Neural cell (in vitro differentiated cells): ENCODE measurements around the gene ARHGAP4. TPM values are rescaled to one million over a fixed set of nuclear protein-coding genes. Genes with fewer than 3 reads are reported as not detected.

Source experiments
- H2AFZ ChIP-seq: fragments of 200-600, 300-800 bp; sonication (generic), shearing (Covaris generic); 2 replicates; pipeline ENCODE4 v1.6.0; 2014; ENCODE audit warnings: low read depth, mild to moderate bottlenecking, antibody characterized with exemption, low read length, moderate library complexity
- H3F3A ChIP-seq: fragments of 200-600 bp; shearing (Covaris generic); 2 replicates; pipeline ENCODE4 v1.6.1; 2016; ENCODE audit warnings: mild to moderate bottlenecking, moderate library complexity, mixed read lengths, antibody characterized with exemption, low read length; ENCODE audit not compliant: insufficient read depth, poor library complexity, severe bottlenecking
- H3K27ac ChIP-seq: fragments of 200-600, 300-800 bp; sonication (generic), shearing (Covaris generic); 2 replicates; pipeline ENCODE4 v1.5.1; 2014; ENCODE audit warnings: mild to moderate bottlenecking, low read length, moderate library complexity
- H3K27me3 ChIP-seq: fragments of 300-800, 200-600 bp; sonication (generic), shearing (Covaris generic); 2 replicates; pipeline ENCODE4 v1.6.0; 2014; ENCODE audit warnings: mild to moderate bottlenecking, low read depth, low read length, moderate library complexity; ENCODE audit not compliant: insufficient read depth
- H3K36me3 ChIP-seq: fragments of 300-800, 200-600 bp; sonication (generic), shearing (Covaris generic); 2 replicates; pipeline ENCODE4 v1.5.1; 2014; ENCODE audit warnings: mild to moderate bottlenecking, antibody characterized with exemption, low read length, moderate library complexity; ENCODE audit not compliant: insufficient read depth
- H3K4me2 ChIP-seq: fragments of 300-800, 200-600 bp; sonication (generic), shearing (Covaris generic); 2 replicates; pipeline ENCODE4 v1.6.0; 2014; ENCODE audit warnings: mild to moderate bottlenecking, low read length
- H3K4me3 ChIP-seq: fragments of 300-800, 200-600 bp; sonication (generic), shearing (Covaris generic); 2 replicates; pipeline ENCODE4 v1.5.1; 2014; ENCODE audit warnings: mild to moderate bottlenecking, low read length, moderate library complexity
- H3K79me2 ChIP-seq: fragments of 200-600 bp; shearing (Covaris generic); replicated peaks from 2 replicates; pipeline ENCODE4 v1.6.0; 2014; ENCODE audit warnings: mild to moderate bottlenecking, low read length, moderate library complexity; ENCODE audit not compliant: insufficient read depth
- H3K9ac ChIP-seq: fragments of 300-800, 200-600 bp; sonication (generic), shearing (Covaris generic); 2 replicates; pipeline ENCODE4 v1.6.1; 2016; ENCODE audit warnings: mild to moderate bottlenecking, low read length, mixed read lengths
- H3K9me2 ChIP-seq: fragments of 200-600 bp; shearing (Covaris generic); 2 replicates; pipeline ENCODE4 v1.6.1; 2016; ENCODE audit warnings: mild to moderate bottlenecking, low read length, mixed read lengths; ENCODE audit not compliant: insufficient read depth
- H3K9me3 ChIP-seq: fragments of 200-600, 300-800 bp; sonication (generic), shearing (Covaris generic); 2 replicates; pipeline ENCODE4 v1.6.1; 2016; ENCODE audit warnings: mild to moderate bottlenecking, mixed run types, low read length, moderate library complexity, mixed read lengths
- H4K20me1 ChIP-seq: fragments of 200-600 bp; shearing (Covaris generic); 2 replicates; pipeline ENCODE4 v1.6.1; 2016; ENCODE audit warnings: mild to moderate bottlenecking, mixed run types; ENCODE audit not compliant: insufficient read depth
- CTCF ChIP-seq: fragments of 450-650 bp; IDR thresholded peaks from 2 replicates; pipeline ENCODE4 v1.5.1; 2014; ENCODE audit warnings: antibody characterized with exemption, mild to moderate bottlenecking, moderate library complexity; ENCODE audit not compliant: poor library complexity, severe bottlenecking
- EP300 ChIP-seq: fragments of 450-650 bp; conservative IDR thresholded peaks from 2 replicates; pipeline ENCODE4 v1.6.1; 2014; ENCODE audit warnings: antibody characterized with exemption, mild to moderate bottlenecking, moderate library complexity; ENCODE audit not compliant: poor library complexity, severe bottlenecking
- EZH2 ChIP-seq: fragments of 200-600, 300-800 bp; shearing (Covaris generic), sonication (generic); IDR thresholded peaks from 2 replicates; pipeline ENCODE4 v1.6.1; 2014; ENCODE audit warnings: antibody characterized with exemption, low read length, borderline replicate concordance, mild to moderate bottlenecking; ENCODE audit not compliant: insufficient read depth, poor library complexity, severe bottlenecking
- MXI1 ChIP-seq: fragments of 450-650 bp; conservative IDR thresholded peaks from 2 replicates; pipeline ENCODE4 v1.6.1; 2014; ENCODE audit warnings: antibody characterized with exemption, mild to moderate bottlenecking; ENCODE audit not compliant: poor library complexity, severe bottlenecking
- POLR2AphosphoS5 ChIP-seq: IDR thresholded peaks from 2 replicates; pipeline ENCODE4 v1.6.1; 2012
- RAD21 ChIP-seq: fragments of 450-650 bp; conservative IDR thresholded peaks from 2 replicates; pipeline ENCODE4 v1.6.1; 2014; ENCODE audit warnings: antibody characterized with exemption, mild to moderate bottlenecking, moderate library complexity
- REST ChIP-seq: IDR thresholded peaks from 2 replicates; pipeline ENCODE4 v1.6.1; 2012; ENCODE audit warnings: borderline replicate concordance
- SMC3 ChIP-seq: fragments of 450-650 bp; conservative IDR thresholded peaks from 2 replicates; pipeline ENCODE4 v1.6.1; 2014; ENCODE audit warnings: antibody characterized with exemption, mild to moderate bottlenecking, moderate library complexity; ENCODE audit not compliant: poor library complexity
- TAF1 ChIP-seq: IDR thresholded peaks from 2 replicates; pipeline ENCODE4 v1.6.1; 2012; ENCODE audit warnings: low read depth
- polyA plus RNA-seq: library from polyadenylated mRNA; depleted of rRNA; stranded (reverse); fragments of >200 nt; gene quantifications from 2 replicates; pipeline ENCODE4 v1.2.3, GENCODE V29; 2014

ARHGAP4 gene
- polyA plus RNA-seq, 1 donor from 2014 or later: 11.2 TPM

- Histone ChIP-seq H3K79me2 (peaks cover 21% of the 10 kb centered on the region), H4K20me1 (no peaks in the 10 kb centered on the region), H3K9me3 (no peaks in the 10 kb centered on the region), H3K4me2 (no peak overlapping the region), H3K9me2 (no peaks in the 10 kb centered on the region), H3K4me3 (peak overlapping the region; percentile 85), H2AFZ (no peak overlapping the region), H3K9ac (peak overlapping the region; percentile 98), H3K27me3 (no peaks in the 10 kb centered on the region), H3K36me3 (no peaks in the 10 kb centered on the region), H3F3A (no peaks in the 10 kb centered on the region), H3K27ac (peak overlapping the region; percentile 98)
- no peak for TF ChIP-seq POLR2AphosphoS5
- TF ChIP-seq EZH2: no peak
- TF ChIP-seq SMC3: no peak
- no peak for TF ChIP-seq RAD21
- no peak for TF ChIP-seq MXI1
- TF ChIP-seq CTCF: no peak
- no peak for TF ChIP-seq EP300
- TF ChIP-seq TAF1: no peak
- TF ChIP-seq REST: no peak
Observed at GRCh38 chrX:153971124-153971449, 45.0 kb upstream of the ARHGAP4 start.

GRCh38 chrX:153970357-153971123 lies 44.5 kb upstream of the ARHGAP4 start:
- Histone ChIP-seq H3K27me3 (no peaks in the 10 kb centered on the region), H3K27ac (peak overlapping the region; percentile 98), H3K9me2 (no peaks in the 10 kb centered on the region), H3K4me2 (no peak overlapping the region), H3K9ac (peak overlapping the region; percentile 98), H3F3A (no peaks in the 10 kb centered on the region), H3K4me3 (peak overlapping the region; percentile 85), H2AFZ (no peak overlapping the region), H4K20me1 (no peaks in the 10 kb centered on the region), H3K79me2 (peaks cover 26% of the 10 kb centered on the region), H3K36me3 (no peaks in the 10 kb centered on the region), H3K9me3 (no peaks in the 10 kb centered on the region)
- TF ChIP-seq MXI1: peak; percentile 78
- peak; percentile 79 for TF ChIP-seq POLR2AphosphoS5
- no peak for TF ChIP-seq CTCF
